Measurements from ENCODE around the gene CLEC1A. TPM values are rescaled to one million over a fixed set of nuclear protein-coding genes. Genes with fewer than 3 reads are reported as not detected.
"Not testable (repeated sequence)": the region's sequence is repeated elsewhere in the genome, so short reads cannot be mapped to it uniquely, and the experiment has no call there.

Gene CLEC1A
- total RNA-seq, 1 donor from 2014 or later: not detected

DNA sequence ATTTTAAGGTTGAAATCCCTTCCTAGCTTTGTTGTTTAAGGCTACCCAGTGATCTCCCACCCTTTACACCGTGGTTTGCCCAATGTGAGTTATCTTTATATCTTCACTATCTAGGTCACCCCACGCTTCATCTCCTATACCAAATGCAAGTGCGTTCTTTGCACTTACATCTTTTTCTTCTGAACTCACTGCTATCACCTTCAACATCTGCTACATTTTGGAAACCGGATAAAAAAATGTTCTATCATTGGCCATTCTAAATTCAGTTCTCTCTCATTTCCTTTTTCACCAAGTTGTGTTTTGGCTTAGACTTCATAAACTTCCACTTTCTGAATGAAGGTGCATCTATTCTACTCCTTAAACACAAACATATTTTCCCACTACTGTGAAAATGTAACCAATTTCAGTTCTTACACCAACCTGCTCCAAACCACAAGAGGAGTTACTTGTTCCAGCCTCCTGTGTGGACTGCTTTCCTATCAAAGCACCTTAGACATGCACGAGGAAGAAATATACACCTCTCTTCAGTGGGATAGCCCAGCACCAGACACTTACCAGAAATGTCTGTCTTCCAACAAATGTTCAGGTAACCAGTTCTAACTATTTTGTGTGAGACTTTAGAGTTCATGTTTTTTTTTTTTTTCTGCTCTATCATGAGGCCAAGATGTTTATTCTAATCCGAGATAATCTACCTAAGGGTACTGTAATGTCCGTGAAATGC lies 46.4 kb downstream of the CLEC1A start:
- intact Hi-C loops (cut with micrococcal nuclease): no loop called here

GRCh38 chr12:10048526-10048925 lies 50.3 kb downstream of the CLEC1A start:
- intact Hi-C loops (cut with micrococcal nuclease): no loop called here

GRCh38 chr12:10042167-10042566 lies 56.6 kb downstream of the CLEC1A start:
- intact Hi-C loops (cut with micrococcal nuclease): no loop called here

DNA sequence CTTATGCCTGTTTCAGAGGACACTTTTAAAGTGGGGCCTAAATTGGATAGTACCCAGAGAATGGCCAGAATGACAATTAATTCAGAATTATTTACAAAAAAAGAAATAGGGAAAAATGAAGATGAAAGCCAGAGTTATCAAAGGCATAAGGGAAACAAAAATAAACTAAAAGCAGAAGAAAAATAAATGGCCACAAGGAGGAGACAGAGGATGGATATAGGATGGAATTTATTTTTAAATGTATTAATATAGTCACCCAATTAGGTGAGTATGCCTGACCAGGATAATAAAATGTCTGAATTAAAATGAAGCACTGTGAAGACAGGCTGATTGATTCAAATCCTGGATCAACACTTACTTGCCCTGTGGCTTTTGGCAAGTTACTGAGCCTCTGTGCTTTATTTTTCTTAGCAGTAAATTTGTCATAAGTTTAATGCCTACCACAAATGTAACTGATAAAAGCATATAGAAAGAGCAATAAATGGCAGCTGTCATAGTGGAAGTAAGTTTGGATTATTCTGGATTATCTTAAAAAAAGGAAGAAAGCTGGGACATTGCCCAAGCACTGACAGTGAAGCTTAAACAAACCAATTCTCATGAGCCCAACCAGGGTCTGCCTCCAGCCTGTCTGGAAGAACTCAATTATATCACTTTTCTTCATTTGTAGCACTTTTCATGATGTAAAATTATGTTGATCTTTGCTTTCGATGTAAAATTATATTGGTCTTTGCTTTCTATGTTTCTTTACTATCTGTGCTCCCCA lies 64.8 kb downstream of the CLEC1A start:
- intact Hi-C loops (cut with micrococcal nuclease): loop anchor here (1.0 to 5.0 kb wide), 3 partner anchors 106 to 287 kb away; no protein-coding TSS in a partner anchor

DNA sequence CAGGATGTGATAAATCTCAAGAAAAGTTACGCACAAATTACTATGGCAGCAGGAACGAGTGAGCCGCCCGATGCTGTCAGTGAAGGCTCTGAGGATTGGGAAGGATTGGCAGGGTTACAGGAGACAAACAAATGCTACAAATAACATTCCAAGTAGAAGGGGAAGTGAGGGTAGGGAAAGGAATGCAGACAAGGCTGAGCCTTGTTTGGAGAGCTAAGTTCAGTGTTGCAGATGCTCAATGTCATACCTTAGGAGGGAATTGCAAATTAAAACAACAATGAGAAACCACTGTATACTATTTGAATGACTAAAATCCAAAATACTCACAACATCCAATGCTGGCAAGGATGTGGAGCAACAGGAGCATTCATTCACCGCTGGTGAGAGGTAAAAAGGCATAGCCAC lies 67.0 kb downstream of the CLEC1A start:
- intact Hi-C loops (cut with micrococcal nuclease): loop anchor here (5.0 kb wide), 1 partner anchor 284 kb away; no protein-coding TSS in a partner anchor

GRCh38 chr12:10031321-10031720 lies 67.5 kb downstream of the CLEC1A start:
- intact Hi-C loops (cut with micrococcal nuclease): loop anchor here (5.0 kb wide), 1 partner anchor 284 kb away; no protein-coding TSS in a partner anchor

DNA sequence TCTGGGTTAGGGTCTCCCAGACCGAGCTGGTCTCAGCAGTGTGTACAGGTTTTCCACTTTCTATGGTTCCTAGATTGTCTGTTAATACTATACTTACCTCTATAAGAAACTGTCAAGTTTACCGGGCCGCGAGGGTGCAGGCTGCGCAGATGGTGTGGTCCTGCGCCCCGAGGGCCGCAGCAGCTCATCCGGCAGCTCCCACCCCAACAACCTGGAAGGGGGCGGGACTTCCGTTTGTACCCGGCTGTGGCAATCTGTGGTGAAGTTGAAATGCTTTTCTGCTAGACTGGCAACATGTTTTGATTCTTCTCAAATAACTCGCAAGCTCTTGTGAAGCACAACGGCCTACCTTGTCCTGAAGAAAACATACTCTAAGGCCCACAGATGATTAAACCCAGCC lies 68.3 kb downstream of the CLEC1A start, which contains the start of gene CLEC9A:
Gene CLEC9A (plus strand): TSS at position 237 of the 400 bp plus-strand sequence. CDS start 22,006 bp downstream, outside the sequence.
- intact Hi-C loops (cut with micrococcal nuclease): loop anchor here (5.0 kb wide), 1 partner anchor 283 kb away; no protein-coding TSS in a partner anchor

DNA sequence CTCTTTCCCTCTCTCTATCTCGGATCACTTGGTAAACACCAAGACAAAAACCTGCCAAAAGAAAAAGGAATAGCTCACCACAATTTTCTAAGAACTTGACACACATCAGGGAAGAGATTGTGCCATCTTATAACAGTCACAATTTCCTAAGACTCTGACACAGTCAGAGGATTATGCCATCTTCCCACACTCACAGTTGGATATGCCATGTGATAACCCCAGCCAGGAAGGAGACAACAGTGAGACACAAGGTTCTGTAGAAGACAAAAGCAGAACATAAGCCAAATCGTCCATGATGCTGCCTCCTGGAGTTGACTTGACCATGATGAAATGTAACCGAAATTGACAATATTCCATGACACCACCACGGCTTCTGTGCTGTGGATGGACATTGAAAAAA lies 71.1 kb downstream of the CLEC1A start:
- intact Hi-C loops (cut with micrococcal nuclease): no loop called here

DNA sequence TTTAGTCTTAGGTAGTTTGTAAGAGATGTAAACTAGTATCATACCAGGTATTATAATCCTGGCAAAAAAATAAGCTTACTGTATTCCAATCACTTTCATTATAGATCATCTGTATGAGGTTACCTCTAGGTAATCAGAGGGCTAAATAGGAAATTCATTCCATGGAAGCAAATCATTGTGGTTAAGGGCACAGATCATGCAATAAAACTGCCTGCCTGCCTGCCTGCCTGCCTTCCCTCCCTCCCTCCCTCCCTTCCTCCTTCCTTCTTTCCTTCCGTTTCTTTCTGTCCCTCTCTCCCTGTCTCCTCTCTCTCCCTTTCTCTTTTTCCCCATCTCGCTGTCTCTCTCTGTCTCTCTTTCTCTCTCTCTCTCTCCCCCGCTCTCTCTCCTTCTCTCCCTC lies 71.5 kb downstream of the CLEC1A start:
- intact Hi-C loops (cut with micrococcal nuclease): no loop called here

DNA sequence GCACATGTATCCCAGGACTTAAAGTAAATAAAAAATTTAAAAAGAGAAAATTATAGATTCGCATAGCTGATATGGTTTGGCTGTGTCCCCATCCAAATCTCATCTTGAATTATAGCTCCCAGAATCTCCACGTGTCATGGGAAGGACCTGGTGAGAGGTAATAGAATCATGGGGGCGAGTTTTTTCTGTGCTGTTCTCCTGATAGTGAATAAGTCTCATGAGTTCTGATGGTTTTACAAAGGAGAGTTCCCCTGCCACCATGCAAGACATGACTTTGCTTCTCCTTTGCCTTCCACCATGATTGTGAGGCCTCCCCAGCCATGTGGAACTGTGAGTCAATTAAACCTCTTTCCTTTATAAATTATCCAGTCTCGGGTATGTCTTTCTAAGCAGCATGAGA lies 72.1 kb downstream of the CLEC1A start:
- intact Hi-C loops (cut with micrococcal nuclease): not testable (repeated sequence)

DNA sequence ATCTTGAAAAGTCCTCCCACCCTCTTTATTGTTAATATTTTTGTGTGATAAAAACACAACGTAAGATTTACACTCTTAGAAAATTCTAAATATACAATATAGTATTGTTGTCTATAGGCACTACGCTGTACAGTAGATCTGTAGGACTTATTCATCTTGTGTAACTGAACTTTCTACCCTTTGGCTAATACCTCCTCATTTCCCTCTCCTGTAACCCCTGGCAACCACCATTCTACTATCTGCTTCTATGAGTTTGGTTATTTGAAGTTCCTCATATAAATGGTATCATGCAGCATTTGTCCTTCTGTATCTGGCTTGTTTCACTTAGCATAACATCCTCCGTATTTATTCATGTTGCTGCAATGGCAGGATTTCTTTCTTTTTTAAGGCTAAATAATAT lies 73.5 kb downstream of the CLEC1A start:
- intact Hi-C loops (cut with micrococcal nuclease): no loop called here

GRCh38 chr12:10021342-10021741 lies 77.4 kb downstream of the CLEC1A start:
- intact Hi-C loops (cut with micrococcal nuclease): no loop called here

Other genes starting within 250 kb of the CLEC1A start
- 46.4 and 48.9 TPM in 2 replicates for gene CLEC2B, start 229.6 kb downstream of the CLEC1A start, total RNA-seq
- gene KLRF2, start 217.5 kb downstream of the CLEC1A start, total RNA-seq: not detected in 2 replicates
- gene CLEC2A, start 166.6 kb downstream of the CLEC1A start, total RNA-seq: not detected in 2 replicates
- gene CLEC12A, start 127.6 kb downstream of the CLEC1A start, total RNA-seq: 1.7 and 1.9 TPM in 2 replicates
- gene CLEC1B, start 99.9 kb downstream of the CLEC1A start, total RNA-seq: not detected in 2 replicates
- gene CLEC12B, start 88.4 kb downstream of the CLEC1A start, total RNA-seq: 0.15 and 0.32 TPM in 2 replicates
- gene CLEC9A, start 68.3 kb downstream of the CLEC1A start, total RNA-seq: not detected in 2 replicates
- 0.73 and 0.83 TPM in 2 replicates for gene CLEC7A, start 31.2 kb upstream of the CLEC1A start, total RNA-seq
- gene OLR1, start 73.1 kb upstream of the CLEC1A start, total RNA-seq: not detected in 2 replicates
- not detected in 2 replicates for gene TMEM52B, start 80.0 kb upstream of the CLEC1A start, total RNA-seq
- gene GABARAPL1, start 113.9 kb upstream of the CLEC1A start, total RNA-seq: 4.2 and 5.4 TPM in 2 replicates
- 2.5 and 4.9 TPM in 2 replicates for gene KLRD1, start 208.9 kb upstream of the CLEC1A start, total RNA-seq

All from T-helper 1 cell treated with Interleukin-12 subunit alpha and Interleukin-12 subunit beta and Interleukin-4 antibody, amounts not matched to agents 30 ng/mL and 1 ng/mL, for 36 hours (primary cell).